Hypothalamus (tissue), 51 donors: ENCODE measurements around the gene ZSCAN9.
A peak's percentile ranks its signal among the peaks of the same experiment; 100 is the strongest.

Source experiments
- DNase-seq, 51 donors: peaks; one replicate each; lab custom pipeline; 2025; lab: John Stamatoyannopoulos, UW

Gene ZSCAN9

DNA sequence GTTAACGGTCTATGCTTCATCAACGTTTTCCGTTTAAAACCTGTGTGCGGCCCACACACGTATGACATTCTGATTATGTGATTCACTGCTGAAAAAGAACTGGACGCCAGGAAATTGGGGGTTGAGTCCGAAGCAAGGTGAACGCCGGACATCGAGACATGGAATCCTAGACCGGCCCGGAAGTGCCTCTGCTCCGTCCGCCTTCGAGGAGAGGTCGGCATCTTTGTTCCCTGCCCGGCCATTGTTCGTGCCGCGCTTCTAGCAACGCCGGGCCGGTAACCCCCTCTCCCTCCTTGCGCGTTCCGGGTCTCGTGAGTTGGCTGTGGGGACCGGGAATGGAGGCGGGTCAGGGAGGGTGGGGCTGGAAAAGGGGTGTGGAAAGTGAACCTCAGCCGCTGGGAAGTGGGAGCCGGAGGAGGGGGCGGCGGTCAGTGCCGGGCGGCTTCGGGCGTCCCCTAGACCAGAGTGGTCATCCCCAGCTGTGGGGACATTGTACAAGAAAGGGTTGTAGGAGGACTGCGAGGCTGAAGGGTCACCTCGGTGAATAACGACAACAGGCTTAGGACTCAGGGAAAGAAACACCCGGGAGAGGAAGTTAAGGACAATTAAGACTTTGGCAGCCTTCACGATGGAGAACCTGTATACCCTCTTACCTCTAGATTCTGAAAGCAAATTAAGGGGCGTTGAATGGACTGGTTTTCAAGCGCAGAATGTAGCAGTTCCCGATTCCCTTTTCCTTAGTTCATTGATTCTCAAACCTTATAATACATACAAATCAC lies at the start of gene ZSCAN9:
TSS of gene ZSCAN9 (plus strand) at position 220 of the 779 bp plus-strand sequence. CDS start 1,810 bp downstream, outside the sequence.
- DNase-seq: peak; percentile 11 to 85 (median 58)

DNA sequence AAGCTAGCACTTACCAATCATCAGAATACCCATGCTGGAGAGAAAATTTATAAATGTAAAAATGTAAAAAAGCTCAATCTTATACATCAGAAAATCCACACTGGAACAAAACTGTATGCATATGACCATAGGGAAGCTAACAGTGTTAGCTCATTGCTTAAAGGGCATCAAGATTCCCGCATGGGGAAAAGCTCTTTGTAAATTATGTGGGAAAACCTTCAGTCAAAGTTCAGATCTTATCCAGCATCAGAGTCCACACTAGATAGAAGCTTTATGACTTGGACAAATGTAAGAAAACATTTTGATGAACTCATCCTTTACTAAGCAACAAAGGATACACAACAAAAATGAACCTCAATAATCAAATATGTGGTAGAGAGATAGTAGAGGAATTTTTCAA lies 48.7 kb upstream of the ZSCAN9 start:
- DNase-seq: no peak

DNA sequence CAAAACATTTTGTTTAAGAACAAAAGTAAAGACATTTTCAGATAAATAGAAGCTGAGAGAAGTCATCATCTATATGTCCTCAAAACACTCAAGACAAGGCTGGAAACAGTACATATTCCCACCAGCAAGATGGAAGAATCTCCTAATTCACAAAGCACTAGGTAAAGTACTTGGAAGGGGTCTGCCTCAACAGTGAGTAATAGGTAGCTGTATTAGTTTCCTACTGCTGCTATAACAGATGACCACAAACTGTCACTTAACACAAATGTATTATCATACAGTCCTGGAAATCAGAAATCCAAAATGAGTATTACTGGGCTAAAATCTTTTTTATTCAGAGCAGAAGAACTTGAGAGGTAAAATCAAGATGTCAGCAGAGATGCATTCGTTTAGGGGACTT lies 42.8 kb upstream of the ZSCAN9 start:
- no peak for DNase-seq

DNA sequence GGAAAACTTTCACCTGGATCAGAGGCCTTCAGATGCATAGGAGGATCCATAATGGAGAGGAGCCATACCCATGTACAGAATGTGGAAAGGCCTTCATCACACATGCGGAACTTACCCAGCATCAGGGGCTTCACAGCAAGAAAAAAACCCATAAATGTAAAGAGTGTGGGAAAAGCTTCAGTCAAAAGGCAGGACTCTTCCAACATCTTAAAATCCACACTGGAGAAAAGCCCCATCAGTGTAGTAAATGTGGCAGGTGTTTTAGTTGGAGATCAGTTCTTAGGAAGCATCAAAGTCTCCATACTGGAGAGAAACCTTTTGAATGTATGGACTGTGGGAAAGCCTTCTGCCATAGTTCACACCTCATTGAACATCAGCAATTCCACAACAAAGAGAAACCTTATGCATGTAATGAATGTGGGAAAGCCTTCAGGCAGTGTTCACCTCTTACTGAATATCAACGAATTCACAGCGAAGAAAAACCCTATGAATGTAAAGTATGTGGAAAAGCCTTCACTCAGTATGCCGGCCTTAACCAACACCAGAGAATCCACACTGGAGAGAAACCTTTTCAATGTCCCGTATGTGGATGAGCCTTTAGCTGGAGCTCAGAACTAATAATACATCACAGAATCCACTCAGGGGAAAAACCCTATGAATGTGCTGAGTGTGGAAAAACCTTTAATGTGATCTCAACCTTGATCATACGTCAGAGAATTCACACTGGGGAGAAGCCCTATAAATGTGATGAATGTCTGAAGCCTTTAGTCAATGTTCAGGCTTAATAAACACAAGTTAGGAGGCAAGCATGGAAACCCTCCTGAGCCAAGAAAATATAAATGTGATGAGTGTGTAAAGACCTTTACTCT lies 36.7 kb upstream of the ZSCAN9 start:
- no peak for DNase-seq

DNA sequence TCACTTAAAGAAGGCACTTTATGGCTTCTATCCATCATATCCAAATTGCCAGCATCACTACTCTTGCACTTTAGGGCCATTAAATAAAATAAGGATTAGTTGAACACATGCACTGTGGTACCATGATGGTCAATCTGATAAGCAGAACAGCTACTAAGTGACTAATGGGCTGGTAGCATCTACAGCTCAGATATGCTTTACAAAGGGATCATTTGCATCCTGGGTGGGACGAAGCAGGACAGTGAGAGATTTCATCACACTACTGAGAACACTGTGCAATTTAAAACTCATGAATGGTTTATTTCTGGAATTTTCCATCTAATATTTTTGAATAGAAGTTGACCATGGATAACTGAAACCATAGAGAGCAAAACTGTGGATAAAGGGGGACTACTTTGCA lies 25.1 kb upstream of the ZSCAN9 start:
- DNase-seq: no peak

DNA sequence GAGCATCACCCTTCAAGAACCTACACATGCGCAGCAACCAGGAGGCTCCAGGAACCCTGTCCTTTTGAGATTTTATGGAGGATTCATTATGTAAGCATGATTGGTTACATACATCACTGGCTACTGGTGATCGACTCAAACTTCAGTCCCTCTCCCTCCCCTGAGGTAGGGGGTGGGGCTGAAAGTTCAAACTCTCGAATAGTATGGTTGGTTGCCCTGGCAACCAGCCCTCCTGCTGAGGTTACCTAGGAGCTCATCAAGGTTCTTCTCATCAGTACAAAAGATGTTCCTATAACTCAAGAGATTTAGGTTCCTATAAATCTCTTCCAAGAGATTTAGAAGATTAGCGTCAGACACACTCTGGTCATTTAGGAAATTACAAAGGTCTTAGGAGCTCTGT lies 21.9 kb upstream of the ZSCAN9 start:
- DNase-seq: no peak

DNA sequence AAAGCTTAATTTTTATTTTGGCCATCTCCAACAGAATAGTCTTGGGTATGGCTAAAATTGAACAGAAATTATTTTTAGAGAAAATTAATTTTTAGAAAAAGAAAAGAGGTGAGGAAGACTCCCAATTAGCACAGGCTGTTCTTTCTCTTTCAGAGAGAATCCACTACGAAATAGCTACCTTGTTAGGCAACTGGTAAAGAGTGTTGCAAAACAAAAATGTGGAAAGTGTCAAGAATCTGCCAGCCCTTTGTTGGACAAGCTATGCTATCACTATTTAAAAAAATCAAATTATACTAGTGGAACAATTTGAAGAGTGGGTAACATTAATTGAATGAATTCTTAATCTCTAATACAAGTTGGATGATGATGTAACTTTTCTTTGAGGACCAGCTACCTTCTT lies 19.2 kb upstream of the ZSCAN9 start:
- no peak for DNase-seq

DNA sequence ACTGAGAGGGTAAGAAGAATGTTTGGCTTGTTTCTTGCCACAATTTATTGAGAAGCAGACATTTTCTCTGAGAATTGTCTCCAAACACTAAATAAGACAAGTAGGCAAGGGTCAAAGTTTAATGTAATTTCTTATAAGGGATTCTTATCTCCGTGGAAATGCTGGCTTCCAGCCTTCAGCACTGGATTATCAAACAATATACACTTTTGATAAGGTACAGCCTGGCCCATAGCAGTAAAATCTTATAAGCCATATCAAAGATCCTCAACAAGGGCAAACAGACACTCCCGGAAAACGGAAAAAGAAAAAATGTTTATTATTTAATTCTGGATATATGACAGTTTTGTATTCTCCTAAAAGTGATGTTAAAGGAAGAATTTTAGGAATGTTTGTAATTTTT lies 18.5 kb upstream of the ZSCAN9 start:
- no peak for DNase-seq

DNA sequence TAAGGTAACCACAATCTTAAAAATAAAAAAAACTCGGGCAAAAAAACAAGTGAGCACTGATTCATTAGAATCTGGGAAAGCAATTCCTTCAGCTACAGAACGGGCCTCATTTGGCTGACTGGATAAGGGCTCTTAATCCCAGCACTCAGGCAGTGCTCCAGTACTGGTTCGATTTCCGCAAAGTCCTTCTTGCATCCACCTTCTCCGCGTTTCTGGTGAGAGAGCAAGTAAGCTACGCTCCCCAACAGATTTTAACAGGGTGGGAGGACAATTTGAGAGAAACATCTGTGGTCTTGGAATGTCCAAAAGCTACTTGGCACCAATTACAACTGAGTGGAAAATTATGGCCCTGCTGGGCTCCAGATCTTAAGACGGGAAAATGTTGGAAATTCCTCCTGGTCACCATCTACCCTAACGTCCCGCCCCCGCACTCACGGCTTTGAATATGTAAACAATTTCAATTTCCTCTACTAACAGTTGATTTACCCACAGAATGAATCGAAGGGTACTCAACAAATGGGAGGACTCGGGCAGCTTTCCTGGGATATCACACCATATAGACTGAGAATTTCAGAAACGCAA lies 18.1 kb upstream of the ZSCAN9 start:
- DNase-seq: no peak

DNA sequence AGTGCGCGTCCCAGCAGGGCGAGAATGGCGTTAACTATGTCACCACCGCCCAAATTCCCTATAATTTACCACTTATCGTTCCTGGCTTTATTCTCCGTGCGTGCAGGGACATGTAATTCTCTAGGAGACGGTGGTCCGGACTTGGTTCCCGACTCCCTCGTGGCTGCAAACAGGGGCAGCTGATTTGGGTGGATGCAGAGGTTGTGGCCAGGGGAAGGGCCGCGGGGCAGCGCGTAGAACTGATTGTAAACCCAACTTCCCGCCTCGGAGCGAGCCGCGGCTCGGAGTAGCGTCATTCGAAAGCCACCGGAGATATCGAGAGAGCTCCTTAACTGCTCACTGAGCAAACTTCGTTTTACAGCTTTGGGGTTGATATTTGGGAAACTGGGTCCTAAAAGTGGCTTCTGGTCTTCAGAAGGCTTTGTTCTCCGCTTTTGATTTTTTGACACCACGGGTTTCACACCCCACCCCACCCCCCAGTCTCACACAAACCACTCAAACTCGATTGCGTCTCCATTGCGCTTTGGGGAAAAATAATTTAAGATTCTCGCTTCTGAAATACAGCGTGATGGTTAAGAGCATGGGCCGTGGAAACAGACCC lies 17.5 kb upstream of the ZSCAN9 start:
- no peak for DNase-seq

DNA sequence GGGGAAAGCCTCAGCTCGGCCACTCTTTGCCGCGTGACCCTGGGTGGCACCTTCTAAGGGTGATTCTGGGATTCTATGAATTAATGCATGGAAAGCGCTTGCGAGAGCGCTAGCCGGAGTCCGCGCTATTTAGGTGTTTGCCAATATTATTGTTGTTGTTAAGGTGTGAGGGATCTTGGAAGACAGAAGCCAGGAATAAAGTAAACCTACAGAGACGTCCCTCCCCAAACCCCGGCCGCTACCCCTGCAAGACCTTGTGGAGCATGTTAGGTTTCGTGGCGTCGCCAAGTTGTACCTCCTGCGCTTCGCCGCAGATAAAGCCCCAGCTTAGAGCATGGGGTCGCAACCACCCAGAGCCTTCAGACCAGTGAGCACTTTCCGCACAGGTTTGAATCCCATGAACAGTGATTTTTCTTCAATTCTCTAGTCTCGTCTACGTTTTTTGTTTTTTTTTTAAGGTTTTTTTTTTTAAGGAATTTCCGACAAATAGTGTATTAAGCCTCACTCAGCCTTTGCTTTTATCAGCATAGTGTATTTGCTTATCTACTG lies 16.9 kb upstream of the ZSCAN9 start:
- no peak for DNase-seq

DNA sequence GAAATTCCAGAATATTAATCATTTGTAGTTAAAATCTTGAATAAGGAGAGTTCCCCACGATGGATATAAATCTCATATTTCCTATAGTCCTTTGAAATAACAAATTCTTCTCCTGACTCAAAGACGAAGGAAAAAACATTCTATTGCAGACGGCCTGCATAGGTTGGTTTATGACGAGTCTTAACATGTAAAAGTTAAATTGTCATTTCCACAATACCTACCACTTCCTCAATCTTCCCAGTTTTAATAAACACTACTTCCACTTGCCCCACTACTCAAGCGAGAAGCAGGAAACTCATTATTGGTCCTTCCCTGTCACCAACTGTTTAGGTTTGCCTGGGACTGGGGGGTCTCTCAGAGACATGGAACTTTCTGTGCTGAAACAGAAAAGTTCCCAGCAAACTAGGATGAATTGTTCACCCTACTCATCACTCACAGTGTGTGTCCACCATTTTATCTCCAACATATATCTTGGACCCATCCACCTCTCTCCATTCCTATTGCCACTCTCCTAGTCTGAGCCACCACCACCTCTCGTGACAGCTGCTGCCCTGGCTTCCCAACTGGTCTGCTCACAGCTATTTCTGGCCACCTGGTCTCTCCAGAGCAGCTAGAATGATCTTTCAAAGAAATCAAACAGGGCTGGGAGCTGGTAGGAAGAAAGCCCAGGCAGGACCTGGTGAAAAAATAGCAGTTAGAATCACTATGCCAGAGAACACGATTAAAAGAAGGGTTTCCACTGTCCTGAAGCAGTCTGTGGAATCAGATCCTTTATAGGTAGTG lies 15.1 kb upstream of the ZSCAN9 start:
- no peak for DNase-seq

DNA sequence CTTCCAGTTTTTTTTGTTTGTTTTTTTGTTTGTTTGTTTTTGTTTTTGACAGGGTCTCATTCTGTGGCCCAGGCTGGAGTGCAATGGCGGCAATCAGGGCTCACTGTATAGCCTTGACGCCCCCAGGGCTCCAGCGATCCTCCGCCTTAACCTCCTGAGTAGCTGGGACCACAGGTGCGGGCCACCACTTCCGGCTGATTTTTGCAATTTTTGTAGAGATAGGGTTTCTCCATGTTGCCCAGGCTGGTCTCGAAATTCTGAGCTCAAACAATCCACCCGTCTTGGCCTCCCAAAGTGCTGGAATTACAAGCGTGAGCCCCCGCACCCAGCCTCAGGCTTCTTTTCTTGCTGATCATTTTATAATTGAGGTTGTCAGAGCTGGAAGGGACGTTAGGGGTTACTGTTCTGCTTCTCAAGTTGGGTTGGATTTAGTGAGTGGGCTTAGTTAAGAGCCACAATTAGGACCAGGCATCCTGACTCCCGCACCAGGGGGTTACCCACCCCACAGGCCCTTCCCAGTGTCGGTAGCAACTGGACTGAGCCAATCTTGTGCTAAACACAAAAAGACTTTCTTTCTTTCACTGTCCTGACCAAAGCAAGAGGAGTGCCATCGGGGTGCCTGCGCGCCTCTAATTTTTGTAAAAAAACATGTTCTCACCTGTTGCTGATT lies 13.1 kb upstream of the ZSCAN9 start:
- no peak for DNase-seq

DNA sequence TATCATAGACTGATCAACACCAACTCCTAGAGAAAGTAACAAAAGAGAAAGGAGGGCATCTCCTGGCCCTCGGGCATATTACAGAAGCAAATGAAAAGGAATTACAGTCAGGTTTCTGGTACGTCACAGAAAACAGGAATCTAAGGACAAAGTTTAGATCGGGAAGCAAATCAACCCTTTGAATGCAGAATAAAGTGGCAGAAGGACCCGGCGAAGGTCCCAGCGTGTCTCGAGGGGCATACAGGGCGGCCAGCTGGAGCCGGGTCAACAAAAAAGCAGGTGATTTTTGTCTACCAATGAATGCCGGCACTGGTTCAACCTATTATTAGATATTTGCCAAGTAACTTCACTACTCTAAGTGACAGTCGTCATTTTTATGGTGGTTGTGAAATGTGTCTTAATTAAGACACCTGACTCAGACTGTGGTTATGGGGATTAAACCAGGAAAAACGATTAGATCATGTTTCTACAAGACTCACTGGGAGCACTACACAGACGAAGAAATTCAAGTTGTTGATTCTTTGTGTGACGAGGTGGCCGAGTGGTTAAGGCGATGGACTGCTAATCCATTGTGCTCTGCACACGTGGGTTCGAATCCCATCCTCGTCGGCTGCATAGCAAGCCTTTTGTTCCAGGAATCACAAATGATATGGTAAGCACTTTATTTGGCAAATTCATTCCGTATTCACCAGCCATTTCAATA lies 12.4 kb upstream of the ZSCAN9 start:
- DNase-seq: no peak

DNA sequence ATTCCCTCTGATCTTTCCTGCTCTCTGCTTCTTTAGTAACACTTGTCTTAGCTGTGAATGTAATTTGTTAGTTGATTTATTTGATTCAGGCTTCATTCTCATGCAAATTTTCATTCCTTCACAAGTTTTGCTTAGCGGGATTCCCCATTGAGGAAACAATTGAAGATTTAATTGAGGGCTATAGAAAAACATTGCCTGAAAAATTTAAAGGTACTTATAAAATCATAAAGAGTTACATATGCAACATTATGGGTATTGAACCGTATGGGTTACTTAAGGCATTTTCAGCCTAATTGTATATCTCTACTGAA lies 11.9 kb upstream of the ZSCAN9 start:
- DNase-seq: no peak

DNA sequence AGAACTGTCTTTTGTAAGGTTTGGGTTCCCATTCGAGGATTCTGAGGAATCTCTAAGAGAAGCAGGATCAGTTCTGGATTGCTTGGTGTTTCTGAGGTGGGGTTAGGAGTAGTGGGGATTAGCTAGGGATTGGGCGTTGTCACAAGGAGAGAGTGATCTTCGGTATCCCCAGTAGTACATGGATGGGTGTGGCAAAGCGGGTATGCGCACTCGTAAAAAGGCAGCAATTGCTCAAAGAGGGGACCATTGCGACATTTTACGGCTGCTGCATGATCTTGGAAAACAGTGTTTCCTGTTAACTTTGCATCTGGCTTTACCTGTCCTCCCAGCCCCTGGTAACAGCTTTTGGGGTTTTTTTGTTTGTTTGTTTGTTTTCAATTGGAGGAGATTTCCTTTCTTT lies 9.7 kb upstream of the ZSCAN9 start:
- no peak for DNase-seq

DNA sequence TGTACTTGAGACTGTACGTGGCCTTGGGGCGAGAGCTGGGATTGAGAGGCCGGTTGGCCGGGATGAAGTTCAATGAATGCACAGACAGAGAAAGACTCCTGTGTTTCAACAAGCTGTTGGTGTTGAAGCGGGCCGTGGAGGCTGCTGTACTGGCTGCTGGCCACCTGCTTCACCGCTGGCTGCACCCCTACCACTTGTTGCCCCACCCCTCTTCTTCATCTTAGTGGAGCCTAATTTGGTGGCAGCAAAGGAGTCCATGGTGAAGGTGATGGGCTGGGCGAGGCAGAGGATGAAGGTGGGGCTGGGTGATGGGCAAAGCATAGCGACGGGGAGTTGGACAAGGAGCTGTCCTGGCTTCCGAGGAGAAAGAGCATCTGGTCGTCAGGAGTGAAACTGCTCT lies 7.2 kb upstream of the ZSCAN9 start:
- DNase-seq: no peak

DNA sequence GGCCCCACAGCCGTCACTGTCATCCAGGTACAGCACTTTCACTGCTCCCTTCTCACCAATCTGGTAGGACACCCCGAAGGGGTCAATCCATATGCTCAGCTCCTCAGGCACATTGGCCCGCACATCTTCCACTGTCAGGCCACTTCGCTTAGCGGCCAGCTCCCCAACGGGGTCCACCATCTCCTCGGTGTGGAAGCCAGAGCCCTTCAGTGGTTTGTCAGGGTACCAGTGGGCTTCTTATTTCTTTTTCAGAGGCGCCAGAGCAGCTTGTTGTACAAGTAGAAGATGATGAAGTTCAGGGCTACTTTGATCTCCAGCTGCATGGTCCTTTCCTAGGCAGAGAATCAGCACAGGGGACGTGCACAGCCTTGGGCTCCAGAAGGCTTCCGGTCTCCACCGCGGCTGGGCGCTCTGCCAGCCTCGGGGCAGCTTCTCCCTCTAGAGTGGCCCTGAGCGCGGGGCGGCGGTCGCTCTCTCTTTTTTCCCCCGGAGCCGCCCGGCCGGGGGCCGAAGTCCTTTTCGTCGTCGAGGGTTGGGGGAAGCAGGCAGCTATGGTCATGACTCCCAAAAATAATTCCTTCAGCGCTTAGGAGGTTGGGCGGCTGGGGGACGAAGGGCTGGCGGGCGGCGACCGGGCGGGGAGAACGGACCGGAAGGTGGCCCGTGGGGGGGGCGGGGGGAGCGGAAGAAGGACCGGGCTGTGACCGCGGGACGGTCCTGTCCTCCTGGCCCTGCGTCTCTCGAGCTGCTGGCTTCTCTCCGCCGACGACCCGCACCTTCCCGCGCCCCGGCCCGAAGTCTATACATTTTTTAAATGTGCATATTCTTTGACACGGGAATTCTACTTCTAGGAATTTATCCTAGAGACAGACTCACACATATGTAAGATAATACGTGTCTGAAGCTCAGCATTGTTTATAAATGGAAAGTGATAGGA lies 6.5 kb upstream of the ZSCAN9 start:
- DNase-seq: peak in 47 of 51 donors; percentile 6 to 77 (median 42)
